Osteoblast (primary cell): ENCODE data around the gene VTA1. TPM values are rescaled to one million over a fixed set of nuclear protein-coding genes. Genes with fewer than 3 reads are reported as not detected.

Experiments
- DNase-seq: peaks from one replicate; pipeline ENCODE4 v3.0.0; 2011; ENCODE audit warnings: low spot score, mixed read lengths; ENCODE audit not compliant: insufficient read length; ENCODE audit errors: missing footprints
- H2AFZ ChIP-seq: 2 replicates; pipeline ENCODE4 v1.6.0; 2011; ENCODE audit warnings: mild to moderate bottlenecking, low read length
- H3K27ac ChIP-seq: 2 replicates; pipeline ENCODE4 v1.5.1; 2011; ENCODE audit warnings: mild to moderate bottlenecking, low read depth, low read length, moderate library complexity
- H3K27me3 ChIP-seq: 2 replicates; pipeline ENCODE4 v1.6.0; 2012; ENCODE audit warnings: mild to moderate bottlenecking, control low read depth, inconsistent platforms, low read length, moderate library complexity; ENCODE audit not compliant: insufficient read depth
- H3K36me3 ChIP-seq: 2 replicates; pipeline ENCODE4 v1.5.1; 2011; ENCODE audit warnings: mild to moderate bottlenecking, low read length, control low read depth, moderate library complexity; ENCODE audit not compliant: insufficient read depth
- H3K4me1 ChIP-seq: 2 replicates; pipeline ENCODE4 v1.5.1; 2011; ENCODE audit warnings: mild to moderate bottlenecking, low read length, control low read depth, moderate library complexity; ENCODE audit not compliant: insufficient read depth
- H3K4me2 ChIP-seq: 2 replicates; pipeline ENCODE4 v1.6.0; 2011; ENCODE audit warnings: mild to moderate bottlenecking, low read length; ENCODE audit not compliant: insufficient read depth
- H3K4me3 ChIP-seq: fragments of 200-600 bp; sonication (generic); 3 replicates; pipeline ENCODE4 v1.5.1; 2012; ENCODE audit warnings: mild to moderate bottlenecking, low read length, inconsistent platforms; ENCODE audit not compliant: insufficient read depth
- H3K79me2 ChIP-seq: 2 replicates; pipeline ENCODE4 v1.6.0; 2012; ENCODE audit warnings: mild to moderate bottlenecking, low read length, control low read depth, inconsistent platforms; ENCODE audit not compliant: insufficient read depth
- H3K9me3 ChIP-seq: 2 replicates; pipeline ENCODE4 v1.5.1; 2011; ENCODE audit warnings: low read depth, low read length, control low read depth
- H4K20me1 ChIP-seq: 2 replicates; pipeline ENCODE4 v1.6.0; 2012; ENCODE audit warnings: mild to moderate bottlenecking, low read length, control low read depth; ENCODE audit not compliant: insufficient read depth
- CTCF ChIP-seq: IDR thresholded peaks from 2 replicates; pipeline ENCODE4 v1.5.1; 2011; ENCODE audit warnings: mild to moderate bottlenecking, low read depth, low read length, moderate library complexity; ENCODE audit errors: extremely low read depth
- total RNA-seq: library from RNA; depleted of rRNA; stranded (reverse); fragments of >200 nt; gene quantifications from 2 replicates; pipeline ENCODE4 v1.2.3, GENCODE V29; 2012

VTA1 gene
- total RNA-seq, 1 donor: 61.5 TPM

GRCh38 chr6:142265476-142265875 lies 118.4 kb downstream of the VTA1 start:
- Histone ChIP-seq H3K36me3 (no peaks in the 10 kb centered on the region), H3K4me2 (no peak overlapping the region), H3K9me3 (no peaks in the 10 kb centered on the region), H4K20me1 (no peaks in the 10 kb centered on the region), H3K4me1 (no peaks in the 10 kb centered on the region), H3K27ac (no peak overlapping the region), H3K79me2 (no peaks in the 10 kb centered on the region), H3K27me3 (peaks cover 9% of the 10 kb centered on the region), H2AFZ (no peak overlapping the region), H3K4me3 (no peak overlapping the region)
- TF ChIP-seq CTCF: no peak
- no peak for DNase-seq

GRCh38 chr6:142266060-142266459 lies 119.0 kb downstream of the VTA1 start:
- Histone ChIP-seq H3K36me3 (no peaks in the 10 kb centered on the region), H2AFZ (no peak overlapping the region), H3K4me2 (no peak overlapping the region), H3K9me3 (no peaks in the 10 kb centered on the region), H3K79me2 (no peaks in the 10 kb centered on the region), H3K27ac (no peak overlapping the region), H3K4me3 (no peak overlapping the region), H3K4me1 (no peaks in the 10 kb centered on the region), H4K20me1 (no peaks in the 10 kb centered on the region), H3K27me3 (peaks cover 9% of the 10 kb centered on the region)
- no peak for DNase-seq
- no peak for TF ChIP-seq CTCF

- TF ChIP-seq CTCF: no peak
- Histone ChIP-seq H3K27ac (no peak overlapping the region), H3K27me3 (peaks cover 2% of the 10 kb centered on the region), H4K20me1 (no peaks in the 10 kb centered on the region), H3K9me3 (no peaks in the 10 kb centered on the region), H2AFZ (no peak overlapping the region), H3K4me1 (no peaks in the 10 kb centered on the region), H3K36me3 (no peaks in the 10 kb centered on the region), H3K4me2 (no peak overlapping the region), H3K79me2 (no peaks in the 10 kb centered on the region), H3K4me3 (no peak overlapping the region)
- DNase-seq: no peak
These were observed 124.4 kb downstream of the VTA1 start for GRCh38 chr6:142271476-142271875.

Other genes with a start within 250 kb of the VTA1 start
- gene GJE1, start 14.3 kb upstream of the VTA1 start, total RNA-seq: not detected in 2 replicates
- not detected in 2 replicates for gene NMBR, start 141 bp upstream of the VTA1 start, total RNA-seq
- gene ADGRG6, start 154.7 kb downstream of the VTA1 start, total RNA-seq: under 0.01 and 0.36 TPM in 2 replicates